Gastroesophageal sphincter (tissue), 3 donors: Measurements from ENCODE around the gene FGGY.

Experiments
- EP300 ChIP-seq: sonication (generic); formaldehyde crosslinking; IDR thresholded peaks from one replicate; pipeline ENCODE4 v1.6.1; 2017; ENCODE audit warnings: antibody characterized with exemption, mild to moderate bottlenecking
- POLR2A ChIP-seq, 2 donors: fragments of 450-650 bp; IDR thresholded peaks; one replicate each; pipeline ENCODE4 v1.6.1; 2017; ENCODE audit warnings: antibody characterized with exemption in 2 of 2, mild to moderate bottlenecking in 2 of 2, moderate library complexity in 1 of 2
- POLR2AphosphoS5 ChIP-seq: sonication (generic); formaldehyde crosslinking; IDR thresholded peaks from one replicate; pipeline ENCODE4 v1.6.1; 2017; ENCODE audit warnings: antibody characterized with exemption
- TF ChIP-seq, protein P1 (sequence below), 4 experiments: fragments of 200-600 bp in 2 of 4; fragments of 450-650 bp in 2 of 4; sonication (generic) in 1 of 4; IDR thresholded peaks; one replicate each; pipeline ENCODE4 v1.5.1; 2017 to 2019; ENCODE audit warnings: antibody characterized with exemption in 4 of 4, mild to moderate bottlenecking in 2 of 4, moderate library complexity in 2 of 4

GRCh38 chr1:59685101-59685500, 388.2 kb downstream of the FGGY start:
- TF ChIP-seq, protein P1, sequence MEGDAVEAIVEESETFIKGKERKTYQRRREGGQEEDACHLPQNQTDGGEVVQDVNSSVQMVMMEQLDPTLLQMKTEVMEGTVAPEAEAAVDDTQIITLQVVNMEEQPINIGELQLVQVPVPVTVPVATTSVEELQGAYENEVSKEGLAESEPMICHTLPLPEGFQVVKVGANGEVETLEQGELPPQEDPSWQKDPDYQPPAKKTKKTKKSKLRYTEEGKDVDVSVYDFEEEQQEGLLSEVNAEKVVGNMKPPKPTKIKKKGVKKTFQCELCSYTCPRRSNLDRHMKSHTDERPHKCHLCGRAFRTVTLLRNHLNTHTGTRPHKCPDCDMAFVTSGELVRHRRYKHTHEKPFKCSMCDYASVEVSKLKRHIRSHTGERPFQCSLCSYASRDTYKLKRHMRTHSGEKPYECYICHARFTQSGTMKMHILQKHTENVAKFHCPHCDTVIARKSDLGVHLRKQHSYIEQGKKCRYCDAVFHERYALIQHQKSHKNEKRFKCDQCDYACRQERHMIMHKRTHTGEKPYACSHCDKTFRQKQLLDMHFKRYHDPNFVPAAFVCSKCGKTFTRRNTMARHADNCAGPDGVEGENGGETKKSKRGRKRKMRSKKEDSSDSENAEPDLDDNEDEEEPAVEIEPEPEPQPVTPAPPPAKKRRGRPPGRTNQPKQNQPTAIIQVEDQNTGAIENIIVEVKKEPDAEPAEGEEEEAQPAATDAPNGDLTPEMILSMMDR (IDR thresholded peaks at IDR 0.05), result no peak
- no peak for TF ChIP-seq POLR2A (IDR thresholded peaks at IDR 0.05)
- TF ChIP-seq POLR2AphosphoS5, result no peak
- no peak for TF ChIP-seq EP300
